ENCODE results near the gene ACTN4.
A peak's percentile ranks its signal among the peaks of the same experiment; 100 is the strongest.

Gene ACTN4

DNA sequence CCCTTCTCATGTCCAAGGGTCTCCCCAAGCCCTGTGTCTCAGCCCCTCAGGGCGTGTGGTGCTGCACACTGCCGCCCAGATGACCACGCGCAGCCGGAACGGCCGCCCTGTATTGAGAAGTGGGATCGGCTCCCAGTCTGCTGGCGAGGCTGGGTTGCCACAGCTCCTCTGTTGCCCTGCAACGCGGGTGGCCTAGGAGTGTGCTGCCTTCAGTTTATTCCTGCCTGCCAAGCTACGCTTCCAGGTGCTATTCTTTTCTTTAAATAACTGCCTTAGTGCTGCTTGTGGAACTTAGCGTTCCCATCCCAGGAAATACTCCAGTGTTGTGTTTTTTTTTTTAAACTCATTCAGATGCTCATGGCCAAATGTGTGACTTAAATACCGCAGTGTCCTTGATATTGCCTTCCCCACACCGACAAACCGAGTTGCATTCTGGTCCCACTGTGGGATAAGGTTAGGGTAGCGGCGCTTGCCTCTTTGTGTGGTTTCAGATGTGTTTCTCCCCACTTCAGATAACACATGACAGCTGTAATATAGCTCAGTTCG, 16.6 kb downstream of the ACTN4 start:
- Mint-ChIP-seq H3K9me3 (no peaks in the 10 kb centered on the region), H3K4me1 (peaks cover 58% of the 10 kb centered on the region), H3K4me3 (no peak overlapping the region), H3K27ac (peak overlapping the region in 1 of 2 donors; percentile 37), H3K27me3 (peaks cover 30% of the 10 kb centered on the region)
- ATAC-seq (no peak), DNase-seq (no peak)

DNA sequence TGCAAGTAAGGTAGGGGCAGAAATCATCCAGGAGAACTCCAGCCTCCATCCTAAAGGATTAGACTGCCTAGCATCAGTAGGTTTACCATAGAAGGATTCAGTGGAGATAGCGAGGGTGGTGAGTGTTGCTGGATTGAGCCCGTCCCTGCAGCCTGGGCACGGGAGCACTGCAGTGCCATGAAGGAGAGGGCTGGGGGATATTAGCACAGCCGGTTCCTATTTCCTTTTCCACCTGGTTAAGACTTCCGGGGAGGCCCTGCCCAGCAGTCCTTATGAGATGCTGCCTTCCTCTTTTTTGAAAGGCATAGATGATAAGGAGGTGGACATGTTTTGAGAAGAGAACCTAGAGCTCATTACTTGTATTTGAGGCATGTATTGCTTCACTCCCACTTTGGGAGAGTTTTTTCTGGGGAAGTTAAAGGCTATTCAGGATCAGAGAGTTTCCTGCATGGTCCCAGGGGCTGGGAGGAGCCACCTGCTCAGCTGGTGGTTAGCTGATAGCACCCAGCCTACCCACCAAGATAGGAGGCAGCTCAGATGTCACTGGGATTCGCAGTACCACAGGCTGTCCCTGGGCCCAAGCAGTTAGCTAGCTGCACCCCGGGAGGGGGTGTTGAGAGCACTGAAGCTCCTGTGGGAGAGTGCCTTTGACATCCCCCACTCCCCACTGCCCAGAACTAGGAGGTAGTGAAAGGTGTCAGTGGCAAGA, 17.2 kb downstream of the ACTN4 start:
- H3K27me3 Mint-ChIP-seq, result peaks cover 31% of the 10 kb centered on the region
- ATAC-seq, result no peak
- peak overlapping the region; percentile 20 to 37 for H3K27ac Mint-ChIP-seq
- H3K4me3 Mint-ChIP-seq, result no peak overlapping the region
- H3K4me1 Mint-ChIP-seq, result peaks cover 65% of the 10 kb centered on the region
- no peak for DNase-seq
- no peaks in the 10 kb centered on the region for H3K9me3 Mint-ChIP-seq

DNA sequence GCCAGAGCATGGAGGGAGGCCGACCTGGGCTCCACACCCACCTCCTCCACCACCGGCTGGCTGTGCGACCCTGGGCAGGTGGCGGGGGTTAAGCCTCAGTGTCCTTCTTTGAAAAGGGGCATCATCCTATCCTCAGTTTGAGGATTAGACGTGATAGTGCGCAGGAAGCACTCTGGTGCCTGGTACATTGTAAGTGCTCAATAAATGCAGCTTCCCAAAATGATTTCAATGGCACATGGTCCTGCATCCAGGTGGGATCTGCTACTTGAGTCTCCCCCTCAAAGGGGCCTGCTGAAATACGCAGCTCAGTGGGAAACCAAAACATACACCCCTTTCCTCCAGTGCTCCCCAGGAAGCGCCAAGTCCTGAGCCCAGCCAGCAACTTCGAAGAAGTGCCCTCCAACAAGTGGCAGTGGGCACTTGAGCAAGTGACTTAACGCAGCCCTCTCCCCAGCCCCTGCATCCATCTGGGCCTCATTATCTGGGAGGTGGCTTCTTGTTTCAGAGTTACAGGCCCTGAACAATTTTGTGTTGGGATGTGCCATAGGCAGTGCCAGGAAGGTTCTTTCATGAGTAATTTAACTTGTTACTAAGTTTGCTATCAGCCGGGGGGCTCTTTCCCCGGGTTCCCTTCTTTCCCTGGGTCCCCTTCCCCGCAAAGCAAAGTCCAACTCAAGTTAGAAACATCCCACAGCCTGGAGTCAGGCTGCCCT, 17.9 kb downstream of the ACTN4 start:
- H3K27me3 Mint-ChIP-seq, result peaks cover 33% of the 10 kb centered on the region
- ATAC-seq, result no peak
- H3K27ac Mint-ChIP-seq, result no peak overlapping the region
- DNase-seq, result no peak
- H3K4me1 Mint-ChIP-seq, result peaks cover 72% of the 10 kb centered on the region
- H3K9me3 Mint-ChIP-seq, result no peaks in the 10 kb centered on the region
- H3K4me3 Mint-ChIP-seq, result no peak overlapping the region

DNA sequence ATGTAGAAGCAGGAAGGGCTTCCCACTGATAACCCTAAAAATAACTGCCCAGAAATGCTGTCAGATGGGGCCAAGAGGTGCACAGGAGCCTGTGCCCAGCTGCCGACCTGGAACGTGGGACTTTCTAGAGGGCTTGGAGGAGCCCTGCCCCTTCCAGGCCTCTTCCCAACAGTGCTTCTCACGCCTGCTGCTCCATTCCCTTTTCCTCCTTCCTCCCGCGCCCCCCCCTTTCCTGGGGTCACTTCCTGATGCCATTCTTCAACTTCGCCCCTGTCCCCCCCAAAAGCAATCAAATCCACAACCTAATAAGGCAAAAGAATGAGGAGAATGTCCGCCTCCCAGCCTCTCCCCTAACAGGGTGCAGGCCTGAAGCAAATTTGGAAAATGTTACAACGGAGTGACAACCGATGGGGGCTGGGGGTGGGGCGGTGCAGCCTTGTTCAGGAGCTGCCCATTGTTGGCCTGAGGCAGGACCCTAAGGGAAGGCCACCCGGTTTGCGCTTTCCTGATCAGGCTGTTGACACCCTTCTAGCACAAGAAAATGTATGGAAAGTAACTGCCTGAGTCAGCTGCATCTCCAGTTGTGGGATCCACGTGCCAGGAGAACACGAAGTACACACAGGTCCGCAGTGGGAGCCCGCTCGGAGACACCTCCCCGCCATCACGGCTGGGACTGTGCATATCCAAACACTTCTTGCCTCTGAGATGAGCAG, 18.7 kb downstream of the ACTN4 start:
- no peaks in the 10 kb centered on the region for H3K9me3 Mint-ChIP-seq
- no peak overlapping the region for H3K4me3 Mint-ChIP-seq
- DNase-seq (no peak), ATAC-seq (no peak)
- H3K27ac Mint-ChIP-seq, result no peak overlapping the region
- peaks cover 78% of the 10 kb centered on the region for H3K4me1 Mint-ChIP-seq
- H3K27me3 Mint-ChIP-seq, result peaks cover 26% of the 10 kb centered on the region

DNA sequence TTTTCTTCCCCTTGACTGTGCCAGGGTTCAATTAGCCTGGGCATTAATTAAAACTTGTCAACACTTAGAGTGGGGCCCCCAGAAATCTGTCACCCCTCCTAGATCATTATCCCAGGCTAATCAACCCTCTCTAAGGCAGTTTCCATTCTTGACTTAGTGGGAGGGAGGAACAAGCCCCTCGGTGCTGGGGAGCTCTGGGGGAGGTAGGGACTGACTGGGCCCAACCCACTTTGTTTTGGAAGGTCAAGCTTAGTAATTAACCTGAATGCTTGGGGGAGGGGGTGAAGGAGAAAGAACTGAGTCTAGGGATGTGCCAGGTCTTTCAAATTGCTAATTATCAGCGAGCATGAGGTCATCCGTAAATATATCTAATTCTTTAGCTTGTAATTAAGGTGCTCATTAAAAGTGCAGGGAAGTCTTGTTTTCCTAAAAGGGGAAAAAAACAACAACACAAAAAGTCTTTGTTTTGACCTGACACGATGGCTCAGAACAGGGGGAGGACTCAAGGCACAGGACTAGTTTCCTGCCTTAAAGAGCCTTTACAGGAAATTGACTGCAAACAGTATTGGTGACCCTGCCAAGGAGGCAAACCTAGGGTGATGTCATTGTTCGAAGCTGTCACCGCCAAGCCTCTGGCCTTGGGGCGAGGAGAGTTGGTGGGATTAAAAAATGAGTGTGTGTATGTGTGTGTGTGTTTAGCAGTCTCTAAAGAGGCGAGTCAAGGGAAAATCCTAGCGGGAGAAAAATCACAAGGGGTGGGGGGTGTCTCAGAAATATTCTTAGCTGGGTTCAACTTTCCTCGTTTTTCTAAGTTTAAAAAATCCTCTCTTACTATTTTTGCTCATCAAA, 19.4 kb downstream of the ACTN4 start:
- peak in 1 of 2 donors; percentile 41 for DNase-seq
- H3K27me3 Mint-ChIP-seq, result peaks cover 25% of the 10 kb centered on the region
- H3K4me1 Mint-ChIP-seq, result peaks cover 81% of the 10 kb centered on the region
- H3K9me3 Mint-ChIP-seq, result no peaks in the 10 kb centered on the region
- peak overlapping the region in 1 of 2 donors; percentile 22 for H3K27ac Mint-ChIP-seq
- peak; percentile 93 for ATAC-seq
- no peak overlapping the region for H3K4me3 Mint-ChIP-seq

DNA sequence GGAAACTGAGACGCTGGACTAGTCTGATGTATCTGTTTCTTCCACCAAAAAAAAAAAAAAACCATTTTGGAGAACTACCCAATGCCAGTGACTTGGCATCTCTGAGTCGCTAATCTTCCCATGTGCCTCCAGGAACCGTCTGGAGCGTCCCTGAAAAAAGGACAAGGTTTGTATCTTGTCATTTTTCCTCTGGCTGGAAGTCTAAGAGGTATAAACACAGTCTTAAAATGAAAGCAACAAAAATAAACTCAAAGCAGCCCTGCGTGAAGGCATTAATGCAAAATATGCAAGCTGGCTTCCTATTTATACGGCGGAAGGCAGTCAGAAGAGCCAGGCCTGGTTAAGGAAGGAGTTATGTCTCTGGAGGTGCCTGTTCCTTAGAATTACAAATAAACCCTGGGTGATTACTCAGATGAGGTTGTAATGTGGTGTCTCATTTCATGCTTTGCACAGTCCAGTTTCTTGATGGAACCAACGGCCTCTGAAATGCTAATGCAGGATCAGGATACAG, 20.3 kb downstream of the ACTN4 start:
- peaks cover 25% of the 10 kb centered on the region for H3K27me3 Mint-ChIP-seq
- peaks cover 74% of the 10 kb centered on the region for H3K4me1 Mint-ChIP-seq
- no peak for ATAC-seq
- H3K4me3 Mint-ChIP-seq, result no peak overlapping the region
- no peaks in the 10 kb centered on the region for H3K9me3 Mint-ChIP-seq
- DNase-seq, result no peak
- H3K27ac Mint-ChIP-seq, result no peak overlapping the region

DNA sequence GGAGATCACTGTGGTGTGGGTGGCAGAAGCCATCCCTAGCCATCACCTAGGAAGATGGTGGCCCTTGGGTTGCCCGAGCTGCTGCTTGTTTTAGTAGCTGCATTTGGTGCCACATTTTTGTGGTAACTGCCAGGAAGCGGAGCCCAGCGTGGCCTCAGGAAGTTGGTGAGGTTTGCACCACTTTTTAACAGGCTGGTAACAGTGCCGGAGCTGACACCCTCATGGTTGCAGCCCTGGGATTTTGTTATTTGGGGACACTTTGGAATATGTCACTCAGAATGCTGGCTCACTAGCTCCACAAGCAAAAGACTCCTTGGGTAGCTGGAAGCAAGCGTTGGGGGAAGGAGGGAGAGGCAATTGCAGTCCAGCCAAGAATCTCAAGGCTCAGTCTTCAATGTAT, 22.1 kb downstream of the ACTN4 start:
- DNase-seq, result no peak
- peak; percentile 72 for ATAC-seq
- H3K27ac Mint-ChIP-seq, result peak overlapping the region in 1 of 2 donors; percentile 27
- no peaks in the 10 kb centered on the region for H3K9me3 Mint-ChIP-seq
- peaks cover 66% of the 10 kb centered on the region for H3K4me1 Mint-ChIP-seq
- peak overlapping the region; percentile 28 to 45 for H3K4me3 Mint-ChIP-seq
- H3K27me3 Mint-ChIP-seq, result peaks cover 10% of the 10 kb centered on the region

DNA sequence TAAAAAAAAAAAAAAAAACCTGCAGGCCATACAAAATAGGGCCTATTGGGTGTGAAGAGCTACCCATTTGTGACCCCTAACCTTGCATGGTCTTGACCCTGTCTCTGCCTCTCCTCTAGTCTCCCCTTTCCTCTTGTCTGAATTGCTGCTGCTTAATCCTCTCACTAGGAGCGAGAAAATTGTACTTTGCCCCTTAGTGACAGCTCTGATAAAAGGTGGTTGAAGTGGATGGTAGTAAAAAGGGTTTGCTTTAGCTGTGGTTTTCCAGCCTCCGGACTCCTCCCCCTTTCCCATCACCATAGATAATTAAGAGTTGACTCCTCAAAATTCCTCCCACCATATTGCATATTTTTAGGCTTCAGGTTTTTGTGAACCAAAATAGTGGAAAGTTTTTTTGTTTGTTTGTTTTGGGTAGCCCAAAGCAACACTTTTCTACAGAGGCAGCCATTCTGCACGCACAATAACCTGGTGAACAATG, 23.5 kb downstream of the ACTN4 start:
- Mint-ChIP-seq H3K27ac (no peak overlapping the region), H3K9me3 (no peaks in the 10 kb centered on the region), H3K27me3 (peaks cover 9% of the 10 kb centered on the region), H3K4me3 (no peak overlapping the region), H3K4me1 (peaks cover 69% of the 10 kb centered on the region)
- ATAC-seq (no peak), DNase-seq (no peak)

DNA sequence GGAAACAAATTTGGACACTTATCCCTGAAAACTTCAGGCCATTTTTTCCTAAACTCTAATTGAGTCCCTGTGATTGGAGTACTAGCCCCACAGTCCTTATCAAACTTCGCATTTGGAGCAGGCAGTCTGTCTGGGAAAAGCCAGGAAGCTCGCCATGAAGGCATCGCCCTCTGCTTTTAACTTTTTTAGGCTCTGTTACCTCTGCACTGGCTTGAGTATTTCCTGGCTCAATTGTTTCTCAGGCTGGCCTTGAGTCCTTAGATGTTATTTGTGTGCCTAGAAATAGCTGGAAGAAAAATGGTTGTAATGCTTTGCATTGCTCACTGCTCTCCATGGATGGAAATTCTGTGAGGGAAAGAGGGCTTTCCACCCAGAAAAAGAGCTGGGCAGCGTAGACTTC, 24.2 kb downstream of the ACTN4 start:
- no peak overlapping the region for H3K4me3 Mint-ChIP-seq
- no peak for DNase-seq
- peaks cover 9% of the 10 kb centered on the region for H3K27me3 Mint-ChIP-seq
- peaks cover 69% of the 10 kb centered on the region for H3K4me1 Mint-ChIP-seq
- no peak for ATAC-seq
- H3K9me3 Mint-ChIP-seq, result no peaks in the 10 kb centered on the region
- no peak overlapping the region for H3K27ac Mint-ChIP-seq

DNA sequence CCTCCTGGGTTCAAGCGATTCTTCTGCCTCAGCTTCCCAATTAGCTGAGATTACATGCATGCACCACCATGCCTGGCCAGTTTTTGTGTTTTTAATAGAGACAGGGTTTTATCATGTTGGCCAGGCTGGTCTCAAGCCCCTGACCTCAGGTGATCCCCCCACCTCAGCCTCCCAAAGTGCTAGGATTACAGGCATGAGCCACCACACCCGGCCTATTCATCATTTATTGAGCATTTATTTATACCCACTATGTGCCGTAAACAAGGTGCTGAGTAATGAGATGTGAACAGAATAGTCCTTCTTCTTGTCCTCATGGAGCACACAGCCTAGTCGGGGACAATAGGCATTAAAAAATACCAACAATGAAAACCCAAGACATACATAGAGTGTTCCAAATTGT, 25.6 kb downstream of the ACTN4 start:
- Mint-ChIP-seq H3K27ac (no peak overlapping the region), H3K27me3 (peaks cover 9% of the 10 kb centered on the region), H3K4me3 (no peak overlapping the region), H3K9me3 (no peaks in the 10 kb centered on the region), H3K4me1 (peaks cover 69% of the 10 kb centered on the region)
- no peak for DNase-seq
- ATAC-seq, result no peak

DNA sequence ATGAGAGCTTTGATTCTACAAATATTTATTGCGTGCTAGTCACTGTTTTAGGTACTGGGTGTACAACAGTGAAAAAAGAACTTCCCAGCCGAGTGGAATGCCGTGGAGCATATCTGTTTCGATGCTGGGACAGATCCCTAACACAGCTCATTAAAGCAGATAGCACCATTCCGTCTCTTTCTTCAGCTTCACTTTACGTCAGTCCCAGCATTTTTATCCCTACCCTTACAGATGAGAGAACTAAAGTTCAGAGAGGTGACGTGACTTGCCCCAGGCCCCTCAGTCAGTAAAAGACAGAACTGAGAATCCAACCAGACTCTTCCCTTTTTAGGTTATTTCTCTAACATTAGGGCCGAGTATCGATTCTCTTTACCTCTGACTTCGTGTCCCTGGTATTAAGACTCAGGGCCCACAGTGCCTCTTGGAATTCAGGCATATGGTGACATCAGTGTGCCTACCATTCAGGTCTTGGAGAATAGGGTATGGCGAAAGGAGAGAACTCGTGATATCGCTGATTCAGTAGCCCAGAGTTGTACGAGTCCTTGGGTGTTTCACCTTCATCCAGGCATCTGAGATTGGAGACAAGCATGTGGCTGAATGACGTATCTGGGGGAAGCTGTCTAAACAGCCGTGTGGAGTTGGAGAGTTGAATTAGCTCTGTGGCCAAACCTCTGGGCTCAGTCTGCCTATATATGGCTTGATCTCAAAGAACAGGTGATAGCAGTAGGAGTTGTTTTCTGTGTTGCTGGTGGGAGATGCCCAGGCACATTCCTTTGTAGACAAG, 27.1 kb downstream of the ACTN4 start:
- Mint-ChIP-seq H3K27ac (no peak overlapping the region), H3K4me3 (no peak overlapping the region)

DNA sequence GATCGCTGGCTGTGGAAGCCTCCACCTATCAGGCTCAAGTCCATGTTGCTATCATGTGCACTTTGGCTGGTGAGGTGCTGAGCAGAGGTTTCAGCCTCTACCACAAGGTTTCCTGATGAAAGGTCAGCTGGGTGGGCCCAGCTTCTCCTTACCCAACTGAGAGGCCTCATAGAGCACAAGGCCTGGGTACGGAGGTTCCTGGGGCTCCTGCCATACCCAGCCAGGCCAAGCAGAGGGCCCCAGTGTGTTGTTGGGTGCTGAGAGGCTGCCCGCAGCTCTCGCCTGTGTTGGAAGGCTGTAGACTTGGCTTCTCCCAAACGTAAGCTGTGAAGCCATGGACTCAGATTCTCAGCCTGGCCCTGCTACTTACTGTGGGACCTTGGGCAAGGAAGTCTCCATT, 28.2 kb downstream of the ACTN4 start:
- peak overlapping the region in 1 of 2 donors; percentile 19 for H3K4me3 Mint-ChIP-seq
- no peaks in the 10 kb centered on the region for H3K27me3 Mint-ChIP-seq
- peak overlapping the region in 1 of 2 donors; percentile 27 for H3K27ac Mint-ChIP-seq
- no peak for DNase-seq
- peaks cover 54% of the 10 kb centered on the region for H3K4me1 Mint-ChIP-seq
- ATAC-seq, result peak; percentile 74
- no peaks in the 10 kb centered on the region for H3K9me3 Mint-ChIP-seq

More for the DNA sequence above, 27.1 kb downstream of the ACTN4 start:
- ATAC-seq (no peak), DNase-seq (no peak)
- H3K4me1 Mint-ChIP-seq, result peaks cover 55% of the 10 kb centered on the region
- H3K9me3 Mint-ChIP-seq, result no peaks in the 10 kb centered on the region
- H3K27me3 Mint-ChIP-seq, result peaks cover 9% of the 10 kb centered on the region

DNA sequence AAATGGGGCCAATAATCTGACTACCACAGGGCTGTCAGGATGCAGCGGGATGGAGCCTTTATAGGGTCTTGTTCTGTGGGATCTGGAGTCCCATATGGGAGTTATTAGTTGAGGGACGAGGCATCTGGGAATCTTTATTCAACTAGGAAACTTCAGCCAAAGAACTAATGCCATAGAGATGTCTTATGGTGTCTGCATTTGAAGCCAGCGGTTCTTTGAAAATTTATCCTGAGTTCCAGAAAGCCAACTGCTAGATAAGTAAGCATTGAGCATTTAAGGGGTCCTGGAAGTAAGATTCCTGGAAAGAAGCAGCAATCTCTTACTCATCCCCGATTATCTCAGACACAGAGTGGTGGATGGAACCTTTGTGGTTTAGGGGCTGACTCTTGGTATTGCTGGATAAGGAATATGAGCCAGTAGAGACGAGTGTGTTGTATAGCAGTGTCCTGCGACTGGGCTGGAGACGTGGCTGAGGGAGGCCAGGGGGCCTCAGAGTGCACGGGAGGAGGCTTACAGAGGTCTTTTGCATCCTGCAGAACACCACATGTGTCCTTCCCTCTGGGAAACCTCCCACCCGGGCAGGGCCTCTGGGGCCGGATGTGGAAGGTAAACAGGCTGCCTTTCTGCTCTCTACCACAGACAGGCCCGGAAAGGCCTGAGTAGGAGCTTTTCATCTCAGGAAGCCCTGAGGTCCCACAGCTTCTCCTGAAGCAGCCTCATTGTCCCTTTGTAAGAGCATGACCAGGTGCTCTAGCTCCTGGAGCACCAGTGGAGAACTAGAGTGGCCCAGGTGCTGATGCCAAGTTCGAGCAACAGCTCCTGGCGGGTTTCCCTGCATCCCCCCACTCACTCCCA, 28.8 kb downstream of the ACTN4 start:
- H3K27me3 Mint-ChIP-seq, result no peaks in the 10 kb centered on the region
- ATAC-seq (no peak), DNase-seq (no peak)
- peaks cover 54% of the 10 kb centered on the region for H3K4me1 Mint-ChIP-seq
- no peak overlapping the region for H3K4me3 Mint-ChIP-seq
- H3K27ac Mint-ChIP-seq, result peak overlapping the region; percentile 27 to 30
- H3K9me3 Mint-ChIP-seq, result no peaks in the 10 kb centered on the region

Measured in stimulated activated naive CD8-positive, alpha-beta T cell treated with anti-CD3 and anti-CD28 coated beads, Interleukin-15, amount 100 ng/mL, for 72 hours (primary cell).